HuH-7 (cell line): ENCODE measurements around the gene KDM4C.

ENCODE experiments used
- DNase-seq: peaks from one replicate; pipeline ENCODE4 v3.0.0; 2011; ENCODE audit warnings: low spot score

KDM4C gene

DNA sequence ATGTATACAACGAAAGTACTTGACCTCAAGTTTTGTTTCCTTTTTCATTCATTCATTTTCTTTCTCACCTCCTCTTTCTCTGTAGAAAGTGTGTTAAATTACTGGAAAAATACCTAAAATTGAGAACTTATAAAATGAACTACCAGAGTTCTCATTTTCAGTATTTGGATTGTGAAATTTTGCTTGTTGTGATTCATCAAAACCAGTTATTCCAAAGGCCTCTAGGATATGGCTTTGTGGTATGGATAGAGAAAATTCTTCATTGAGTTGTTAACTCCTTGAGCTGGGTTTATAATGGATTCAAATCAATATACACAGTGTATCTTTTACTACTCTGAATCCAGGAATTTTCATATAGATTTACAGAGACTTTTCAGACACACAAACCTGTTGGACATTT lies 287.6 kb downstream of the KDM4C start:
- DNase-seq: no peak

DNA sequence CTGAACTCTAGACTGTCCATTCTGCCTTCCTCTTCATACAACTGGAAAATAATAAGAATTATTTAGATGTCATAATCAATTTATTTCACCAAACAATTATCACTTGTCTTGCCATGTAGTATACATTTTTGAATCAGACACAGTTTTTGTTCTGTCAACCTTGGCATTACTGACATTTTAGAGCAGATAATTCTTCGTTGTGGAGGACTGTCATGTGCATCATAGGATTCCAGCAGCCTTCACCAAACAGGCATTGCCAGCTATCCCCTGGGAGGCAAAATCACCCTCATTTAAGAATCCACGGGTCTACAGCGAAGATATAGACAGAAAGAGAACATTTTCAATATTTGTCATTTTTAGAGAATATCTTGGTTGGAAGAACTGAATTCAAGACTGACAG lies 293.9 kb downstream of the KDM4C start:
- DNase-seq: no peak

DNA sequence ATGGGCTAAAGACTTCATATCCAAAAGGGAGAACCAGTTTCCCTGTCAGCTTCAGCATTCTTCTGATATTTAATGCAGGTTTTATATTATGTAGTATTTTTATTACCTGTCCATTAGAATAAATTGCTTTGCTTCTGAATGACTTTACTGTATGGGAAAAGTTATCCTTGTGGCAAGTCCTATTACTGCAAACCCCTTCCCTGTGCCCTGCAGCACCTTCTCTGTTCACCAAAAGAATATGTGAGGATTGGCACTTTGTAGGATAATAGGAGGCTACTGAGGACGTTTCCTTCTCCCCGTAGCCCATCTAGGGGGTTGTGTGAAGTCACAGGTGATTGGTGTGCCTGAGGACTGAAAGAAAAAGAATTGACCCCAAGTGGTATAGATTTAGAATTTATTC lies 296.1 kb downstream of the KDM4C start:
- DNase-seq: no peak

DNA sequence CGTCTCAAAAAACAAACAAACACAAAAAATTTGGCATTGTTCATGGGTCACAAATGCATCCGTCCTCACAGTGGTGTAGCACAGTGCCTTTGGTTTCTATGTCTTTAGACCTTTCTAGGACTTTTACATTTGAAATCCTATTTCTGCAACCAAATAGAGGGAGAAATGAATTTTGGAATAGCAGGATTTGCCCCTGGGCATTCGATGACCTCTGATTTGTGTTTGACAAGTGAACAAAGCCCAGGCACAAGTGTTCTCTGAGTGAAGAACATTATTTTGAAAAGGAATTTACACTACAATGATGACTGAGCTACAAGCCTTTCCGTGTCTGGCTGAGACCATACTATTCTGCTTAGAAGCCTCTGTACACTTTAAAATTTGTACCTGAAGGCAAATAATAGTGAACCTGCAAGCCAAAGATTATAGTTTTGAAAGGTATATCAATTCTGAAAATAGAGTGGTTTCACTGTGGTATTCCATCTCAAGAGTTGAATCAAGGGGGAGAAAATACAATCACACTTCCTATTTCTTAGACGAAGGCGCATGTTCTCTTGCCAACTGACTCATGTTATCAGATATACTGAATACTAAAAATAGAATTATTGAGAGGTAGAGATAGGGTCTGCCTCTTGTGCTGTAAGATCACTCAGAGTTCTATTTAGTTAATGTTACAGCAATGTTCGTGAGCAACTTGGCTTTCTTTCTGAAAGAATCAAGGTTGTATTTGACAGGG lies 297.6 kb downstream of the KDM4C start:
- no peak for DNase-seq

DNA sequence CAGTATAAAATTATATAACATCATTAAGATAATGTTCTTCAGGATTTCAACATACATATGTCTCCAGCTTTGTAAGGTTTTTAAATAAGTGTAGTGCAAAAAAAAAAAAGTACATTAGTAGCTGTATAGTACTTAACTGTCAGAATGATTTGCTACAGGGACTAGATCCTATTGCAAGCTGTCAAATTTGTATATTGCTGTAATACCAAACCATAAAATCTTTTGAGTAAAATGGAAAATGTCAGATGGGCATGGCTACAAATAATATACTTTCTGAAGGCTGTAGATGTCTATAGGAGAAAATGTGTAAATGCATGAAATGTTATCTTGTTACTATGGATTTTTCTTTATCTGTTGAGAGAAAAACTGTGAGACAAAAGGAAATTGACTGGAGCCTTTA lies 298.5 kb downstream of the KDM4C start:
- no peak for DNase-seq

DNA sequence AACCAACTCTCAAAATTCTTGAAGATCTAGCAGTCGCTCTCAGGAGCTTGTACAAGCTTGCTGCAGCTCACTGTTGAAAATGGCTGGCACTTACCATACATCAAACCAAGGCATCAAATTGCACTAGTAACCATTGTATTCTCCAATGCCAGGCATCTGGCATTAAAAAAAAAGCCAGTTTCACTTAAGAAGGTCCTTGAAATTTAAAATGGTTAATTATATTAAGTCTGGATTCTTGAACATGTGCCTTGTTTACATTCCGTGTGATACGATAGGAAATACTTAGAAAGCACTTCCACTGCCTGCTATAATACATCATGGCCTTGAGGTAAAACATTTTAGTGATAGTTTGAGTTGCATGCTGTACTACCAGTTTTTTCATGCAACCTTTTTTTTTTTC lies 300.7 kb downstream of the KDM4C start:
- no peak for DNase-seq

DNA sequence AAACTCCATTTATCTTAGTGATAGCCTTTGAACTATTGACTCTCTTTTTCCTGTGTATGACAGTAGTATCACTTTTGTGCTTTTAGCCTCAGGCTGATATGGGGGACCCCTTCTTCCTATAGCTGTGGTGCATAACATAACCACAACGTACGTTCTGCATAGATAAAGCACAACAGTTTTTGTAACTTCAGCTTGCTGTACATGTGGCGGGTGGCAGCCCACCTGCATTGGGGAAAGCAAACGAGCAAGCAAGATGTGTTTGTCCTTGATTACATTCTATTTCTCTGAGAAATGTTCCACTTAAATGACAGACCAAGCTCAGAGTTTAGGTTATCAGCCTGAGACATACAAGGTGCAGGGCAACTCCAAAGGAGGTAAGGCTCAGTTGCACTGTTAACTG lies 309.4 kb downstream of the KDM4C start:
- no peak for DNase-seq

DNA sequence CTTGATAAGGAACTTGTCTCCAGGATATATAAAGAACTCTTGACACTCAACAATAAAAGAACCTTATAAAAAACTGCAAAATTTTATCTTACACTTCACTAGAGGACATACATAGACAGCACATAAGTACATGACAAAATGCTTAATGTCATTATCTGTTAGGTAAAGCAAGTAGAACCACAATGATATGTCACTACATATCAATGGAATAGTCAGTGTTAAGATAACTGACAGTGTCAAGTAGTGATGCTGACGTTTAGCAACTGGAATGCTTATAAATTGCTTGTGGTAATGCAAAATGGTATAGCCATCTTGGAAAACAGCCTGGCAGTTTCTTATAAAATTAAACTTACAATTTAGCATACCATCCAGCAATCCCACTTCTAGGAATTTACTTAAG lies 314.1 kb downstream of the KDM4C start:
- no peak for DNase-seq

DNA sequence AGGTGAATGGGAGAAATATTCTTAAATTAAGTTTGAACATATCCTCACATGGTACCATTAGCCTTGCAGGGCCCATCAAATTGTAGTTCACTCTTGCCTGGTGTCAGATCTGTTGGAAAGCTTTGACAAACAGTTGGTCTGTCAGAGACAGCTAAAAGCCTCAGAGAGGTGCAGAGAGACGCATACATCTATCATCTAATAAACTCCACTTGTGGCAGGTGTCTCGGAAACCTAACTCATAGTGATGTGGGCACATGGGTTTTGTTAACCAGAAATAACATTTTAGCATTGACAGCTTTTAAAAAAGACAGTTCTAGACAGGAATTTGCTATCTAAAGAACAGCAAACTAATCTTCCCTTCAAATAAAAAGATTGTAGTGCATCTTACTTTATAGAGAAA lies 315.9 kb downstream of the KDM4C start:
- DNase-seq: no peak

DNA sequence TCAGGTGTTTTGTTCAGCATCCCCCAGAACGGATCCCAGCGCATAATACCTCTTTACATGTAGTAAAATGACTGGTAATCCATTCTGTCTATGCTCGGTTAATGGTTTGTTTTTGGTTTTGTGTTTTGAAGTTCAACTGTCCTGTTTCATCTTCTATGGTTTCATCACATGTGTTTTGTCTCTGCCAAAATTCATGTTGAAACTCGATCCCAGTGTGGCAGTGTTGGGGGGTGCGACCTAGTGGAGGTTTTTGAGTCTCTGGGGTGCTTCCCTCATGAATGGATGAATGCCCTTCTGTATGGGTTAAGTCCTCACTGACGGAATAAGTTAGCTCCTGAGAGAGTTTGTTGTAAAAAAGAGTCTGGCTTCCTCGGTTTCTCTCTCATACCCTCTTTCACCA lies 317.4 kb downstream of the KDM4C start:
- DNase-seq: no peak

DNA sequence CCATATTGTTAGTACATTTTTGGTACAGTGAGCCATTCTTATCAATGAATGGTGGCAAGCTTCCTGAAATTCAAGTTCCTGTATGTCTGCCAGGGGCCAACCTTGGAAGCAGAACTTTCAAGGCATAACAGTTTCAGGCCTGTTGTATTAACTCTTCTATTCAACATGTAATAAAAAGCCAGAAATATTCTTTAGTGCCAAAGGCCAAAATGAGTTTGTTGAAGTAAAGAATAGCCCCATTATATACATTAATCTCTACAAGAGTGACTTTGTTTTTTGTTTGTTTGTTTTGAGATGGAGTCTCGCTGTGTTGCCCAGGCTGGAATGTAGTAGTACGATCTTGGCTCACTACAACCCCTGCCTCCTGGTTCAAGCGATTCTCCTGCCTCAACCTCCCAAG lies 321.3 kb downstream of the KDM4C start:
- no peak for DNase-seq

DNA sequence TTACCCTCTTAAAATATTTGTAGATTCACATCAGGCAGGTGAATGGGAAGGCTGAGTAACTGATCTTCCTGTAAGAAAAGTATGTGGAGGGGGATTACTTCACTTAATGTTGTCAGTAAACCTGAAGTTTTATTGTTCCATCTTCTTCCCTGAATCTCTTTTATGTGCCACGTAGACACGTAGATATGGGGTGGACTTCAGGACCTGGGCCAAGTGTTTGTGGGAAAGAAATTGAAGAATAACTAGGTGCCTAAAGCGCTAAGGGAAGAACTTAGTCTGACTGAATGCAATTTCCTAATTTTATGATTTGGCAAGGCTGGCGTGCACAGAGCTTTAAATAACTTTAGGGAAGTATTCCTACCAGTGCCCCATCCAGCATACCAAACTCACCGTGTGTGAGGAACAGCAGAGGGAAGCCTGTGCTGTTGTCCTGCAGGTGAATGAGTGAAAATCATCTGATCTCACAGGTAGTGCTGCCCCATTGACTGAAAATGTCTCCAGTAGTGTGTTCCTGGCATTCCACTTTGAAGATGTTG lies 323.4 kb downstream of the KDM4C start:
- DNase-seq: no peak

DNA sequence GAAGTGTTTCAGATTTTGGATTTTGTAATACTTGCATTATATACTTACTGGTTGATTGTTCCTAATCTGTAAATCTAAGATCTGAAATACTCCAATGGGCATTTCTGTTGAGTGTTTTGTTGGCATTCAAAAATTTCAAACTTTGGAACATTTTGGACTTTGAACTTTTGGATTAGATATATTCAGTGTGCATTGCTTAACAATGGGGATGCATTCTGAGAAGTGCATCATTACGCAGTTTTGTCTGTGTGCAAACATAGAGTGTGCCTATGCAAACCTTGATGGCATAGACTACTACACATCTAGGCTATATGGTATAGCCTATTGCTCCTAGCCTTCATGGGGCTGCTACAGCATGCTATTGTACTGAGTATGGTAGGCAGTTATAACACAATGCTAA lies 325.4 kb downstream of the KDM4C start:
- no peak for DNase-seq

DNA sequence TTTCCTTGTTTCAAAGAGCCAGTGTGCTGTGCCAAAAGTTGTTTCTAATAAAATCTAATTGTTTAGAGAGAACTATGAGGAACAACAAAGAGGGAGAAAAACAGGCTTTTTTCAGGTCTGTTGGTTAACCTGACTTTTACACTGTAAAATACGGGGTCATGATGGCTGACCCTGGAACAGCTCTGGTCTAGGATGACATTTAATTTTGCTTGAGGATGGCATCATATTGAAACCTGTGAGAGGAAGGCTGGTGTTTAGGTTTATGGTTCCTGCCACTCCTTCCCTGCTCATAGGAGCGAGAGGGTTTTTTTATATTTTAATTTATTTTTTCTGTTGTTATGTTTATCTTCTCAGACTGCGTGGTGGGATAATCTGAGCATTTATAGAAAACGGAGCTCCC lies 327.6 kb downstream of the KDM4C start:
- DNase-seq: no peak

DNA sequence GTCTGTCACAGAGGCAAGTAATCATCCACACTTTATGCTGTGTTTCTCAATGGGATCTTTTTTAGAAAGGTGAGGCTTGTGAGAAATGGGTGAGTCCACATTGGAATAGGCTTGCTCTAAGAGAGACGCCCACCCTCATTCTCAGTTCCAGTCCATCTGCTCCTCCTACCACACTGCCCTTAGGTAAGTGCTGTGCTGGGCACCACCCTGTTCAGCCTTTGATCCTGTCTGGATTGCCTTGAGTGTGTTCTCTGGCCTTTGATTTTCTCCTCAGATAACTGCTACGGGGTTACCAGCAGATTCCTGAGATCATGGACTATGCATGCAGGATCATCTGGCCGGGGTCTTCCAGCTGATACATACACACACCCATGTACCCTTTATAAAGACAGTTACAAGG lies 328.6 kb downstream of the KDM4C start:
- no peak for DNase-seq

DNA sequence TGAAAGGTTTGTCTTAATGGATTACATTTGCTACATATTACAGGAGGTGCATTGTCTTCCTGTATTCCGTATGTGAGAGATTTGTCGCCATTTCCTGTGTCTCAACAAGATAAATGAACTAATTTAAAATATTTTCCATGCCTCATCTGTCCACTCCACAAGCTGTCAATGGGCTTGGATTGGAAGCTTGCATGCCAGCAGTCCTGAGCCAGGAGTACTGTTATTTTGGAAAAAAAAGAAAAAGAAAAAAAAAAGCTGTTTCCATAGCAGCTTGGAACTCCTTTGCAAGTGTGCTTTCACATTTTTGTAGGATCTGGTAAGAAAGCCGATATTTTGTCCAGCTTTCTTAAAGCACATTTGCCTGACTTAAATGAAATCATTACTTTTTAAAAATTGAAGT lies 330.8 kb downstream of the KDM4C start:
- no peak for DNase-seq

DNA sequence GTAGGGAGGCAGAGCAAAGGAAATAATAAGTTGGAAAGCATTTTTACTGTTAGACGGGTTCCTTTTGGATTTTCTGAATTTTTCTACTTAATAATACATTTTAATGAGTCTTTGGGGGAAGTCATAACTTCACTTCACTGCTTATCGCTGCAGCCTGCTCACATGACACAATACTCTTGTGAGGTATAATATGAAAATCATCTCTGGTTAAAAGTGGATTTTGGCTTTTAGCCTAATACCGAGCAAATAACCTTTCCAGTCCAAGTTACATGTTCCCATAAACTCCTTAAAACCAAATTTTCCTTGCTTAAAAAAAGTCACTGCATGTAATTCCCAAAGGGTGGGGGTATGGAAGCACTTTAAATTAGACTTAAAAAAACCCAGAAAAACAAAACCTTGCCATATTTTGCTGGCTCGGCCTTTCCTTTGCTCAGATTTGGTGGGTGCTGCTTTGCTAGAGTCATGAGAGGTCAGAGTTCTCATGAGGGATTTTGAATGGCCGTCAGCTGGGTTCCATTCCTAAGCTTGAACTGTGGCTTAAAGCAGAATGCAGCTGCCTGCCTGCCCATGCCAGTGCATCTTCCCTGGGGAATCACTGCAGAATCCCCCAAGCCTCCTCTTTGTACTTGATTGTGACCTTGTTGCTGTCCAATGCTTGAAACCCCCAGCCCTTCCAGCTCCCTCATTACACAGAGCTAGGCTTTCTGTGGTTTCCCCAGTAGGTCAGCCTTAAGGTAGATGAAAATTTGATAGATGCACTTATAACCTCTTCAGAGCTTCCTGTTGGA lies 331.8 kb downstream of the KDM4C start:
- DNase-seq: no peak

DNA sequence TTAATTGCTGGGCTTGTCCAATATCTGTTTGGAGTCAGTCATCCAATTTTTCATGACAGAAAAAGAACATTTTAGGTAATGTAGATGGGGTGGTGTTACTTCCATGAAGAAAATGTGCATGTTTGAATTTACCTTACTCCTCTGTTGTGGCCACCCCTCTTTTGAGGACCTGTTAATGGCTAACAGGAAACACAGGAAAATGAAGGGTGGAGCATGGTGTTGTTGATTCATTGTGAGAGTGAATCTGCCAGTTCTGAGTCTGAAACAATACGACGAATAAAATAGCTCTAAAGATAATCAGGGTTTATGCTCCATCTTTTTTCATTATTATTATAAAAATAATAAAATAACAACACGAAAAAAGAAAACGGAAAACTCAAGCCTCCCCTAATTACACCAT lies 335.3 kb downstream of the KDM4C start:
- no peak for DNase-seq

DNA sequence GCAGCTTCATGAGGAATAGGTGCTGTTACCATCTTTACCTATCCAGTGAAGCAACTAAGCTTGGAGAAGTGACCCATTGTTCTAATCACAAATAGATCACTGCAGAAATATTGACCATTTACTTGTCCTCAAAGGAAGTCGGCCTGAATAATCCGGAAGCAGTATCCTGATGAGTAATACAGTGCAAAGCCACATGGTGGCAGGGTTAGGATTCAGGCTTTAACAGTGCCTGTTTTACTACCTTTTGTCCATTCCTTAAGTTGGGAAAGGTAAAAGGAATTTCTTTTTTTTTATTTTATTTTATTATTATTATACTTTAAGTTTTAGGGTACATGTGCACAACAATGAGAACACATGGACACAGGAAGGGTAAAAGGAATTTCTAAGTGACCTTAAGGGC lies 336.3 kb downstream of the KDM4C start:
- DNase-seq: no peak

DNA sequence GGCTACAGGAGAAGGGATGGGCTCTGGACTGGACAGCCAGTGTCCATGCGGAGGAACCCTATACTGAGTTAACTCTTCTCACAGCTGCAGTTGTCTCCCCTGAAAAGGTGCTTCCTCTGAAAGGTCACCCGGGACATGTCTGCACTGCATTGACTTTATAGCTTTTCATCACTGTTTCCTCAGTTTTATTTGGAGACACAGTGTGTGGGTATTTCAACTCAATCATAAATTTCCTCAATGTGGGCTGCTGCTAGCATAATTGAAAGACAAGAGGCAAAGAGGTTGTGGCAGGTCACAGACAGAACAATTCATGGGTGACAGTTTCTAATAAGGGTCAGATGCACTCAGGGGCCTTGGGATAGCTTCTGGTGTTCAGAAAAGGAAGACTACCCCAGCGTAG lies 336.8 kb downstream of the KDM4C start:
- no peak for DNase-seq

DNA sequence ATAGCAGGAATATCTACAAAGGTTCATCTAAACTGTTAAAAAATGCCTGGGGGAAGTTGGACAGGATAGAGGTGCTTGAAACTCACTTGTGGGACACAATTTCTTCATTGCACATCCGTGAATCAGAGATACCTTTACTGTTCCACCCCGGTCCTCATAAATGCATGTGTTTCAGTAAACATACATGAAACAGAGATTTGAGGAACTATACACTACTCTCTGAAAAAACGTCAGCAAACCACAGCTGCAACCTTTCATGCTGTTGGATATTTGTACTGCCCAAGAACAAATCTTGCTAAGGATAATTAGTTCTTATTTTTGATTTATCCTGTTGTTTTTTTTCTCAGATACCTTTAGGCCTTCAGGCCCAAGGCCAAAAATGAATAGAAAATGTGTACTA lies 337.3 kb downstream of the KDM4C start:
- no peak for DNase-seq

DNA sequence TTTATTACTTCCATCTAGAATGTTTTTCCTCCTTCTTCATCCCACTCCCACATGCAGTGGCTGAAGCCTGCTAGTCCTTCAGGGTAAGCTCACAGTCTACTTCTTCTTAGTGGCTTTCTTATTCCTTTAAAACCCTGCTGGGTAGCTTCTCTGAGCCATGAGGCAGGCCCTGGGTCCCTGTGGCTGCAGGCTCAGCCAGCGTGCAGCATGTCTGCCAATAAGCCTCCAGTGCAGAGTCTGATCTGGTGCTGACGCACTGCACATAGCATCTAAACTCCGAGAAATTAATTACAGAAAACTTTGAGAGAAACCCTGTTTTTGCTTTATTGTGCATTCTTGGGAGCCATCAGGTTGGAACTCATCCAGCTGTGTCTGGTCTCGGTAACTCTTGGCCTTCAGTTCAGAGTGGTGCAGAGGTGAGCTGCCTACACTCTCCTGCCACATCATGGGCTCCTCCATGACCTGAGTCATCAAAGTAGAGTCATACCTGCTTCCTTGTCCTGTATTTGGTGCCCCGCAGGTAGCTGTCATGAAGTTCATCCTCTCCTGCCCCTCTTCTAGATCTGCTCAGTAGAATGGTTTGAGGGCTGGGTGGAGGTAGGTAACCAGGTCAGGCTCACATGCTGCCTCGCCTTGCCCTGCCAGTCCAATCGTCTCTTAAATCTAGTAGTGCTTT lies 339.4 kb downstream of the KDM4C start:
- DNase-seq: no peak
